Neural progenitor cell (in vitro differentiated cells): ENCODE results near the gene CRIP1.

Experiments
- EZH2 ChIP-seq: fragments of 200-600 bp; sonication (generic); IDR thresholded peaks from 2 replicates; pipeline ENCODE4 v1.6.1; 2017; ENCODE audit warnings: antibody characterized with exemption, mild to moderate bottlenecking, moderate library complexity
- EZH2phosphoT487 ChIP-seq: fragments of 200-600 bp; sonication (generic); IDR thresholded peaks from 2 replicates; pipeline ENCODE4 v1.6.1; 2017; ENCODE audit warnings: antibody characterized with exemption
- TF ChIP-seq, protein P1 (sequence below): fragments of 200-600 bp; sonication (generic); IDR thresholded peaks from 2 replicates; pipeline ENCODE4 v1.5.1; 2017; ENCODE audit warnings: antibody characterized with exemption, mild to moderate bottlenecking

DNA sequence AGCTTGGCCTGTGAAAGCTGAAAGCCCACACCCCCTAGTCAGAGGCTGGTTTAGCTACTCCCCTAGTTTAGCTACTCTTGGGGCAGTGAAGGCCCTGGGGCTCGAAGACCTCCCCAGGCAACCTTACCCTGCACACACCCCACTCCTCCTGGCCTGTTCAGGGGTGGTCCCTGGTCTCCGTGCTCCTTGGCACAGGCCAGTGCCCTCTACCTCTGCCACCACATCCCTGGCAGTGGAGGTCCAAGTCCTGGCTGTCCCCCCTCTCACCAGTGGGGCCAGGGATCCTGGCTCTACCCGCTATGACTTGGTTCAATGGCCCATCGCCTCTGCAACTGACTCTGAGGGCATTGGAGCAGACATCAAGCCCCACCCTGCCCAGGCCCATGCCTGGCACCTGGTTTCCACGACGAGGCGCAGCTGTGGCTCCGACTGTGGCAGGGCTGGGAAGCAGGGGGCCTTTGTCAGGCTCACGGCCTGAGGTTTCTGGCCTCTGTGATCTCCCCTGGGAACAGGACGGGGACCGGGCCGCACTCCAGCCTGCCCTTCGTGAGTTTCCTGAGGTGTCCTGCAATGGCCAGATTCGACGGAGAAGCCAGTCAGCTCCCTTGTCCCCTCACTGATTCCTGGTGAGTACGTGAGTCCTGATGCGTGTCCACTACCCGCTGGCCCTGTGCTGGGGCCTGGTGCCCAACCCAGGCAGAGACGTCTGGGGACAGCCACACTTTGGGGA lies 45.4 kb downstream of the CRIP1 start:
- TF ChIP-seq, protein P1, sequence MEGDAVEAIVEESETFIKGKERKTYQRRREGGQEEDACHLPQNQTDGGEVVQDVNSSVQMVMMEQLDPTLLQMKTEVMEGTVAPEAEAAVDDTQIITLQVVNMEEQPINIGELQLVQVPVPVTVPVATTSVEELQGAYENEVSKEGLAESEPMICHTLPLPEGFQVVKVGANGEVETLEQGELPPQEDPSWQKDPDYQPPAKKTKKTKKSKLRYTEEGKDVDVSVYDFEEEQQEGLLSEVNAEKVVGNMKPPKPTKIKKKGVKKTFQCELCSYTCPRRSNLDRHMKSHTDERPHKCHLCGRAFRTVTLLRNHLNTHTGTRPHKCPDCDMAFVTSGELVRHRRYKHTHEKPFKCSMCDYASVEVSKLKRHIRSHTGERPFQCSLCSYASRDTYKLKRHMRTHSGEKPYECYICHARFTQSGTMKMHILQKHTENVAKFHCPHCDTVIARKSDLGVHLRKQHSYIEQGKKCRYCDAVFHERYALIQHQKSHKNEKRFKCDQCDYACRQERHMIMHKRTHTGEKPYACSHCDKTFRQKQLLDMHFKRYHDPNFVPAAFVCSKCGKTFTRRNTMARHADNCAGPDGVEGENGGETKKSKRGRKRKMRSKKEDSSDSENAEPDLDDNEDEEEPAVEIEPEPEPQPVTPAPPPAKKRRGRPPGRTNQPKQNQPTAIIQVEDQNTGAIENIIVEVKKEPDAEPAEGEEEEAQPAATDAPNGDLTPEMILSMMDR: no peak
- no peak for TF ChIP-seq EZH2
- no peak for TF ChIP-seq EZH2phosphoT487
